ENCODE data around the gene TARBP1. TPM values are rescaled to one million over a fixed set of nuclear protein-coding genes. Genes with fewer than 3 reads are reported as not detected.

Gene TARBP1
- total and polyA plus RNA-seq, 2 of the 8 experiments (the other 6 are each of a cell fraction or from before 2014, with no cell fraction given) = 21.9 to 32.3 TPM

GRCh38 chr1:234476172-234476571, 2.8 kb downstream of the TARBP1 start (continued):
- no peak for TF ChIP-seq EP300 (IDR thresholded peaks at IDR 0.05; ENCODE audit: borderline replicate concordance in 1 of 2, low read depth in 2 of 2, low read length in 2 of 2)
- no peak for TF ChIP-seq SUZ12 (IDR thresholded peaks at IDR 0.05; ENCODE audit: low read length)
- no peak for TF ChIP-seq CHD2 (IDR thresholded peaks at IDR 0.05; ENCODE audit: low read length)
- no peak for TF ChIP-seq CREB1 (IDR thresholded peaks at IDR 0.05)
- no peak for TF ChIP-seq BACH1 (IDR thresholded peaks at IDR 0.05; ENCODE audit: low read length)
- no peak for TF ChIP-seq GABPA (IDR thresholded peaks at IDR 0.05; ENCODE audit: borderline replicate concordance, insufficient read depth, low read length)
- no peak for TF ChIP-seq JUND (IDR thresholded peaks at IDR 0.05; ENCODE audit: low read length)
- TF ChIP-seq PHF8 (conservative IDR thresholded peaks at IDR 0.05; ENCODE audit: low read depth, low read length) = no peak
